Embryonic facial prominence (tissue), 1 donor: ENCODE data around the gene KLLN.
"Not testable (repeated sequence)": the region's sequence is repeated elsewhere in the genome, so short reads cannot be mapped to it uniquely, and the experiment has no call there.

Experiments
- DNase-seq: peaks from one replicate; pipeline ENCODE4 v3.0.0-alpha.2; 2016; ENCODE audit errors: extremely low spot score

KLLN gene

GRCh38 chr10:87863053-87863943, at the start of gene KLLN, which contains the start of gene PTEN:
TSS of gene KLLN (minus strand) at chr10:87863533. CDS start at chr10:87862487, 1,046 bp downstream.
TSS of gene PTEN (plus strand) at chr10:87863625. CDS start at chr10:87864470, 845 bp downstream.
- peak; percentile 89 for DNase-seq

- not testable (repeated sequence) for DNase-seq
Observed at GRCh38 chr10:87903396-87903795, 40.1 kb upstream of the KLLN start.

- not testable (repeated sequence) for DNase-seq
Observed at GRCh38 chr10:87897957-87898356, 34.6 kb upstream of the KLLN start.

GRCh38 chr10:87896216-87896615, 32.9 kb upstream of the KLLN start:
- DNase-seq: no peak

- no peak for DNase-seq
Observed at GRCh38 chr10:87895430-87895829, 32.1 kb upstream of the KLLN start.

- DNase-seq: no peak
Observed at GRCh38 chr10:87887548-87888289, 24.4 kb upstream of the KLLN start.

GRCh38 chr10:87887146-87887545, 23.8 kb upstream of the KLLN start:
- DNase-seq: no peak

- DNase-seq: no peak
Observed at GRCh38 chr10:87886635-87887034, 23.3 kb upstream of the KLLN start.

- no peak for DNase-seq
Observed at GRCh38 chr10:87882555-87883294, 19.4 kb upstream of the KLLN start.

GRCh38 chr10:87881373-87882059, 18.2 kb upstream of the KLLN start:
- not testable (repeated sequence) for DNase-seq

- no peak for DNase-seq
Observed at GRCh38 chr10:87880336-87880735, 17.0 kb upstream of the KLLN start.

- no peak for DNase-seq
Observed at GRCh38 chr10:87878664-87879459, 15.5 kb upstream of the KLLN start.

GRCh38 chr10:87875929-87876571, 12.7 kb upstream of the KLLN start:
- DNase-seq: no peak

GRCh38 chr10:87873656-87874055, 10.3 kb upstream of the KLLN start:
- no peak for DNase-seq

GRCh38 chr10:87872828-87873227, 9.5 kb upstream of the KLLN start:
- DNase-seq: no peak

GRCh38 chr10:87869773-87870551, 6.6 kb upstream of the KLLN start:
- DNase-seq: no peak

- DNase-seq: not testable (repeated sequence)
Observed at GRCh38 chr10:87869139-87869538, 5.8 kb upstream of the KLLN start.

GRCh38 chr10:87868277-87868676, 4.9 kb upstream of the KLLN start:
- no peak for DNase-seq

- DNase-seq: no peak
Observed at GRCh38 chr10:87867453-87867852, 4.1 kb upstream of the KLLN start.
